IPS-NIHi11 (cell line): Measurements from ENCODE around the gene PDXP.
A peak's percentile ranks its signal among the peaks of the same experiment; 100 is the strongest.
"Not testable (repeated sequence)": the region's sequence is repeated elsewhere in the genome, so short reads cannot be mapped to it uniquely, and the experiment has no call there.

Source experiments
- DNase-seq: peaks from one replicate; pipeline ENCODE4 v3.0.0; 2012; ENCODE audit warnings: mixed read lengths, low spot score

The PDXP gene

GRCh38 chr22:37658133-37659065, at the start of gene PDXP:
Gene PDXP (plus strand): TSS chr22:37658723. CDS start chr22:37658783, 60 bp downstream.
- peak; percentile 99 for DNase-seq

- peak; percentile 23 for DNase-seq
Observed at GRCh38 chr22:37609240-37610152, 49.0 kb upstream of the PDXP start.

- not testable (repeated sequence) for DNase-seq
Observed at GRCh38 chr22:37610153-37610475, 48.4 kb upstream of the PDXP start.

- no peak for DNase-seq
Observed at GRCh38 chr22:37610480-37611129, 47.9 kb upstream of the PDXP start.

GRCh38 chr22:37611207-37611606, 47.3 kb upstream of the PDXP start:
- DNase-seq = no peak

GRCh38 chr22:37616201-37617083, 42.1 kb upstream of the PDXP start:
- DNase-seq = no peak

- no peak for DNase-seq
Observed at GRCh38 chr22:37617431-37617830, 41.1 kb upstream of the PDXP start.

GRCh38 chr22:37618072-37618656, 40.4 kb upstream of the PDXP start:
- DNase-seq = no peak

GRCh38 chr22:37618674-37619073, 39.8 kb upstream of the PDXP start:
- DNase-seq = no peak

- DNase-seq = no peak
Observed at GRCh38 chr22:37619991-37620390, 38.5 kb upstream of the PDXP start.

- DNase-seq = no peak
Observed at GRCh38 chr22:37621352-37621860, 37.1 kb upstream of the PDXP start.

- peak; percentile 95 for DNase-seq
Observed at GRCh38 chr22:37623075-37624016, 35.2 kb upstream of the PDXP start.

- no peak for DNase-seq
Observed at GRCh38 chr22:37624017-37624365, 34.5 kb upstream of the PDXP start.

GRCh38 chr22:37624876-37625275, 33.6 kb upstream of the PDXP start:
- DNase-seq = no peak

- DNase-seq = no peak
Observed at GRCh38 chr22:37625737-37626136, 32.8 kb upstream of the PDXP start.

- DNase-seq = no peak
Observed at GRCh38 chr22:37626144-37626543, 32.4 kb upstream of the PDXP start.

GRCh38 chr22:37626556-37627075, 31.9 kb upstream of the PDXP start:
- DNase-seq = no peak

GRCh38 chr22:37627121-37627520, 31.4 kb upstream of the PDXP start:
- no peak for DNase-seq

GRCh38 chr22:37627545-37627944, 31.0 kb upstream of the PDXP start:
- no peak for DNase-seq
